ENCODE measurements around the gene TIPARP. TPM values are rescaled to one million over a fixed set of nuclear protein-coding genes. Genes with fewer than 3 reads are reported as not detected.

The TIPARP gene
- total RNA-seq, 1 donor from 2014 or later: 13.4 TPM

GRCh38 chr3:156657862-156658731, 16.3 kb upstream of the TIPARP start:
- no peak for TF ChIP-seq CTCF (conservative IDR thresholded peaks at IDR 0.05)
- Mint-ChIP-seq H3K36me3 (ENCODE audit: low read depth) (no peaks in the 10 kb centered on the region), H3K27me3 (ENCODE audit: low read depth) (no peaks in the 10 kb centered on the region), H3K27ac (ENCODE audit: unreplicated experiment) (no peak overlapping the region), H3K4me1 (peaks cover 7% of the 10 kb centered on the region), H3K9me3 (peaks cover 2% of the 10 kb centered on the region), H3K4me3 (no peak overlapping the region)
- no peak for DNase-seq (ENCODE audit: low read depth, low spot score)

GRCh38 chr3:156658732-156659090, 15.7 kb upstream of the TIPARP start:
- peaks cover 7% of the 10 kb centered on the region for H3K4me1 Mint-ChIP-seq
- no peak for TF ChIP-seq CTCF (conservative IDR thresholded peaks at IDR 0.05)
- DNase-seq (ENCODE audit: low read depth, low spot score): no peak
- H3K36me3 Mint-ChIP-seq (ENCODE audit: low read depth): no peaks in the 10 kb centered on the region
- no peak overlapping the region for H3K27ac Mint-ChIP-seq (ENCODE audit: unreplicated experiment)
- H3K27me3 Mint-ChIP-seq (ENCODE audit: low read depth): no peaks in the 10 kb centered on the region
- no peak overlapping the region for H3K4me3 Mint-ChIP-seq
- H3K9me3 Mint-ChIP-seq: no peaks in the 10 kb centered on the region

- Mint-ChIP-seq H3K36me3 (ENCODE audit: low read depth) (no peaks in the 10 kb centered on the region), H3K27ac (ENCODE audit: unreplicated experiment) (no peak overlapping the region), H3K9me3 (no peaks in the 10 kb centered on the region), H3K4me1 (peaks cover 7% of the 10 kb centered on the region), H3K27me3 (ENCODE audit: low read depth) (no peaks in the 10 kb centered on the region), H3K4me3 (no peak overlapping the region)
- no peak for DNase-seq (ENCODE audit: low read depth, low spot score)
- TF ChIP-seq CTCF (conservative IDR thresholded peaks at IDR 0.05): no peak
Measured at GRCh38 chr3:156659260-156659659, 15.1 kb upstream of the TIPARP start.

- Mint-ChIP-seq H3K4me3 (no peak overlapping the region), H3K36me3 (ENCODE audit: low read depth) (no peaks in the 10 kb centered on the region), H3K9me3 (no peaks in the 10 kb centered on the region), H3K4me1 (peaks cover 16% of the 10 kb centered on the region), H3K27ac (ENCODE audit: unreplicated experiment) (no peak overlapping the region), H3K27me3 (ENCODE audit: low read depth) (no peaks in the 10 kb centered on the region)
- TF ChIP-seq CTCF (conservative IDR thresholded peaks at IDR 0.05): no peak
- DNase-seq (ENCODE audit: low read depth, low spot score): no peak
Measured at GRCh38 chr3:156661155-156661554, 13.2 kb upstream of the TIPARP start.

GRCh38 chr3:156664011-156664830, 10.2 kb upstream of the TIPARP start:
- no peaks in the 10 kb centered on the region for H3K36me3 Mint-ChIP-seq (ENCODE audit: low read depth)
- H3K4me1 Mint-ChIP-seq: peaks cover 15% of the 10 kb centered on the region
- no peak overlapping the region for H3K27ac Mint-ChIP-seq (ENCODE audit: unreplicated experiment)
- H3K9me3 Mint-ChIP-seq: no peaks in the 10 kb centered on the region
- no peak overlapping the region for H3K4me3 Mint-ChIP-seq
- no peaks in the 10 kb centered on the region for H3K27me3 Mint-ChIP-seq (ENCODE audit: low read depth)
- TF ChIP-seq CTCF (conservative IDR thresholded peaks at IDR 0.05): no peak
- DNase-seq (ENCODE audit: low read depth, low spot score): no peak
